OCI-LY7 (cell line): ENCODE results near the gene MCCC1. TPM values are rescaled to one million over a fixed set of nuclear protein-coding genes. Genes with fewer than 3 reads are reported as not detected.
"Not testable (repeated sequence)": the region's sequence is repeated elsewhere in the genome, so short reads cannot be mapped to it uniquely, and the experiment has no call there.

Source experiments
- BruUV-seq: library from RNA; stranded (reverse); fragments of 400-500 nt; replicated peaks from 2 replicates; lab custom pipeline; 2021; lab: Mats Ljungman, UMichigan
- CTCF ChIA-PET: fragments of 300-600 bp; sonication (Branson Sonifier 250); formaldehyde crosslinking; loops from one replicate; lab custom pipeline; 2022; ENCODE audit warnings: antibody characterized with exemption; ENCODE audit not compliant: unreplicated experiment; lab: Charles Lee
- POLR2A ChIA-PET: fragments of 300-600 bp; sonication (Branson Sonifier 250); formaldehyde crosslinking; loops from one replicate; lab custom pipeline; 2022; ENCODE audit warnings: antibody characterized with exemption; lab: Charles Lee
- DNase-seq: peaks from one replicate; pipeline ENCODE4 v3.0.0-alpha.2; 2015; ENCODE audit warnings: low spot score
- H2AFZ ChIP-seq: fragments of 200-600 bp; sonication (generic), shearing (Covaris generic); 2 replicates; pipeline ENCODE4 v1.6.1; 2014; ENCODE audit warnings: mild to moderate bottlenecking, antibody characterized with exemption, low read length, moderate library complexity
- H3K27ac ChIP-seq: fragments of 200-600 bp; sonication (generic); 2 replicates; pipeline ENCODE4 v1.5.1; 2014; ENCODE audit warnings: mixed run types, low read depth, mild to moderate bottlenecking, moderate library complexity, low read length, inconsistent platforms; ENCODE audit not compliant: poor library complexity, severe bottlenecking
- H3K36me3 ChIP-seq: fragments of 200-600 bp; sonication (generic); 2 replicates; pipeline ENCODE4 v1.6.1; 2014; ENCODE audit warnings: mild to moderate bottlenecking, antibody characterized with exemption, low read length, moderate library complexity, mixed read lengths; ENCODE audit not compliant: insufficient read depth
- H3K4me1 ChIP-seq: fragments of 200-600 bp; sonication (generic); 2 replicates; pipeline ENCODE4 v1.5.1; 2014; ENCODE audit warnings: mild to moderate bottlenecking, low read length; ENCODE audit not compliant: insufficient read depth, poor library complexity, severe bottlenecking
- H3K4me2 ChIP-seq: fragments of 200-600 bp; sonication (generic); 2 replicates; pipeline ENCODE4 v1.6.1; 2014; ENCODE audit warnings: mild to moderate bottlenecking, low read length
- H3K4me3 ChIP-seq: fragments of 200-600 bp; sonication (generic); 2 replicates; pipeline ENCODE4 v1.5.1; 2014; ENCODE audit warnings: mild to moderate bottlenecking, low read depth, low read length; ENCODE audit not compliant: poor library complexity, severe bottlenecking
- H3K79me2 ChIP-seq: fragments of 200-600 bp; sonication (generic); 2 replicates; pipeline ENCODE4 v1.6.1; 2016; ENCODE audit warnings: low read depth, mild to moderate bottlenecking, low read length, moderate library complexity, mixed read lengths; ENCODE audit not compliant: insufficient read depth
- H3K9me2 ChIP-seq: fragments of 200-600 bp; sonication (generic); 2 replicates; pipeline ENCODE4 v1.6.1; 2016; ENCODE audit warnings: mild to moderate bottlenecking, low read length, mixed read lengths; ENCODE audit not compliant: insufficient read depth
- H3K9me3 ChIP-seq: fragments of 200-600 bp; sonication (generic); 2 replicates; pipeline ENCODE4 v1.6.1; 2014; ENCODE audit warnings: mild to moderate bottlenecking, mixed run types, low read length, mixed read lengths
- H4K20me1 ChIP-seq: fragments of 200-600 bp; sonication (generic); 2 replicates; pipeline ENCODE4 v1.6.1; 2014; ENCODE audit warnings: mild to moderate bottlenecking, antibody characterized with exemption, low read length, moderate library complexity, mixed read lengths; ENCODE audit not compliant: insufficient read depth
- EZH2phosphoT487 ChIP-seq: fragments of 200-600 bp; sonication (generic); IDR thresholded peaks from 2 replicates; pipeline ENCODE4 v1.6.1; 2018; ENCODE audit warnings: low read depth, borderline replicate concordance, mild to moderate bottlenecking, mixed run types, antibody characterized with exemption, low read length, moderate library complexity, mixed read lengths
- intact Hi-C: fragments of 100-400 bp; cut with micrococcal nuclease; formaldehyde crosslinking; loops from one replicate; pipeline ENCODE4 v1.10.0; 2022; ENCODE audit not compliant: unreplicated experiment
- total RNA-seq, 2 experiments: library from RNA; depleted of rRNA in 1 of 2; stranded (reverse); fragments of >200 nt in 1 of 2; shearing (Covaris generic) in 1 of 2; gene quantifications; 2 replicates each; pipeline ENCODE4 v1.2.3, GENCODE V29; 2014 to 2022
- TF ChIP-seq, protein P1 (sequence below): fragments of 200-600 bp; sonication (generic); conservative IDR thresholded peaks from 2 replicates; pipeline ENCODE4 v1.5.1; 2014; ENCODE audit warnings: mild to moderate bottlenecking, antibody characterized with exemption, low read length, moderate library complexity, mixed read lengths

MCCC1 gene
- total RNA-seq, 2 experiments from 2014 or later, result 29.9 to 57.5 TPM

DNA sequence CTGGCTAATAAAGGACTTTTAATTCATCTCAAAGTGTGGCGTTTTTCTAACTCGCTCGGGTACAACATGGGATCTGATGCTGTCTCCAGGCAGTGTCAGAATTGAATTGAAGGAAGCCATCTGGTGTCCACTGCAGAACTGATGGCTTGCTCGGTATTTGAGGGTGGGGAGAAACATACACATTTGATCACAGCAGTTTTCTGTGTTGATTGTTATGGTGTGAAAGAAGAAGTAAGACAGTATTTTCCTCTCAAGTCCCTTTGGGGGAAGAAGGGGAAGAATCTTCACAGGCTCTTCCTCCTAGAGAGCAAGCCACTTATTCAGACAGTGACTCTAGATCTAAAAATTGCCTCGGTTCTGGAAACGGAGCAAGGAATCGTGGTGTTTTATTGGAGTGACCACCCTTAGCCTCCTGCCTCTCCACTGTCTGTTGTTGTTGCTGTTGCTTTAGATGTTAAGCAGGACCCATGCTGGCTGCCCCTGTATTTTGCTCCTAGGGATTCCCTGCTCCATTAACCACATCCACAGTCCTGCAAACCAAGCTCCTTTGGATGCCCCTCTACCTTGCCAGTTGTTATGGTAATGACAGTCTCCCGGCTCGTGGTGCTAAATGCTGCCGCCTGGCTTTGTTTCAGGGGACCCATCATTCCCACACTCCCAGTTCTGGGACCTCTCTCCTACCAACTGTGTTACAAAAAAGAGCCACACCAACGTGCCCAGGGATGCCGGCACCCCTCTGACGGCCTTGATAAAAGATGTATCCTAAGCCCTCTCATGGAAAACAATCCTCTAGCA, 15.3 kb upstream of the MCCC1 start:
- ChIA-PET POLR2A (interaction anchor here (0.6 to 2.6 kb wide), 3 partner anchors 15 to 206 kb away, joined by 3 to 8 read pairs (median 6); partner anchors contain the start of gene MCCC1), CTCF (no interaction called here)
- no peak for TF ChIP-seq EZH2phosphoT487
- TF ChIP-seq, protein P1, sequence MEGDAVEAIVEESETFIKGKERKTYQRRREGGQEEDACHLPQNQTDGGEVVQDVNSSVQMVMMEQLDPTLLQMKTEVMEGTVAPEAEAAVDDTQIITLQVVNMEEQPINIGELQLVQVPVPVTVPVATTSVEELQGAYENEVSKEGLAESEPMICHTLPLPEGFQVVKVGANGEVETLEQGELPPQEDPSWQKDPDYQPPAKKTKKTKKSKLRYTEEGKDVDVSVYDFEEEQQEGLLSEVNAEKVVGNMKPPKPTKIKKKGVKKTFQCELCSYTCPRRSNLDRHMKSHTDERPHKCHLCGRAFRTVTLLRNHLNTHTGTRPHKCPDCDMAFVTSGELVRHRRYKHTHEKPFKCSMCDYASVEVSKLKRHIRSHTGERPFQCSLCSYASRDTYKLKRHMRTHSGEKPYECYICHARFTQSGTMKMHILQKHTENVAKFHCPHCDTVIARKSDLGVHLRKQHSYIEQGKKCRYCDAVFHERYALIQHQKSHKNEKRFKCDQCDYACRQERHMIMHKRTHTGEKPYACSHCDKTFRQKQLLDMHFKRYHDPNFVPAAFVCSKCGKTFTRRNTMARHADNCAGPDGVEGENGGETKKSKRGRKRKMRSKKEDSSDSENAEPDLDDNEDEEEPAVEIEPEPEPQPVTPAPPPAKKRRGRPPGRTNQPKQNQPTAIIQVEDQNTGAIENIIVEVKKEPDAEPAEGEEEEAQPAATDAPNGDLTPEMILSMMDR, result no peak
- peak overlapping the region; percentile 56 for H3K4me3 ChIP-seq
- BruUV-seq, result no TSS peak
- peak; percentile 30 for DNase-seq
- no peaks in the 10 kb centered on the region for H3K9me3 ChIP-seq
- no peaks in the 10 kb centered on the region for H3K79me2 ChIP-seq
- peak overlapping the region; percentile 93 for H3K4me2 ChIP-seq
- H3K4me1 ChIP-seq, result peaks cover 32% of the 10 kb centered on the region
- no peaks in the 10 kb centered on the region for H3K36me3 ChIP-seq
- peak overlapping the region; percentile 53; the same call in 1 of the 2 replicates for H2AFZ ChIP-seq
- H3K27ac ChIP-seq, result peak overlapping the region; percentile 4
- intact Hi-C loops, result loop anchor here (5.0 kb wide), 1 partner anchor 202 kb away; no protein-coding TSS in a partner anchor
- no peaks in the 10 kb centered on the region for H3K9me2 ChIP-seq
- H4K20me1 ChIP-seq, result no peaks in the 10 kb centered on the region

DNA sequence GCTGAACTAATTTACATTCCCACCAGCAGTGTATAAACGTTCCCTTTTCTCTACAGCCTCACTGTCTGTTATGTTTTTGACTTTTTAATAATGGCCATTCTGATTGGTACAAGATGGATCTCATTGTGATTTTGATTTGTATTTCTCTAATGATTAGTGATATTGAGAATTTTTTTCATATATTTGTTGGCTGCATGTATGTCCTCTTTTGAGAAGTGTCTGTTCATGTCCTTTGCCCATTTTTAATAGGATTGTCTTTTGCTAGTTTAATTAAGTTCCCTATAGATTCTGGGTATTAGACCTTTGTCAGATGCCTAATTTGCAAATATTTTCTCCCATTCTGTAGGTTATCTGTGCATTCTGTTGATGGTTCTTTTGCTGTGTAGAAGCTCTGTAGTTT, 10.6 kb upstream of the MCCC1 start:
- H3K9me2 ChIP-seq, intact Hi-C loops, DNase-seq, H3K27ac ChIP-seq, H3K36me3 ChIP-seq, H4K20me1 ChIP-seq, H3K4me2 ChIP-seq, CTCF ChIA-PET, H2AFZ ChIP-seq, H3K79me2 ChIP-seq, H3K4me3 ChIP-seq, H3K9me3 ChIP-seq, BruUV-seq: not testable (repeated sequence)
- peaks cover 29% of the 10 kb centered on the region for H3K4me1 ChIP-seq
- POLR2A ChIA-PET, result interaction anchor here (0.8 kb wide), 1 partner anchor 11 kb away, joined by 3 read pairs; no protein-coding TSS in a partner anchor

DNA sequence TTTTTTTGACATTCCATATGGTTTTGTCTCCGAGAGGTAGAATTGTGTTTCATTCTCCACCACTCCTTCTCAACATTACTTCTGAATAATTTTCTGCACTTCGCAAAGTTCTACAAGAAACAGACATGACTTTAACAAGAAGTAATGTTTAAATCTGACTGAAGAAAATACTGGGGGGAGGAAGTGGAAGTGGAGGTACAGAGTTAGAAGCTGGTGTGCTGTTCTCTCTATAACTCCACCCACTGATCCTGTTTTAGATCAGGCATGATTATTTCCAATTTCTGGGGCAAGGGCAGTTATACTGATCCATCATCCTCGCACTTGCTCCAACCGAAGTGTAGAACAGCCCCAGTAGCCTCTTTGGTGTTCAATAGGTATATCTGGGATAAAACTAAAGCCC, 9.2 kb upstream of the MCCC1 start:
- no peak overlapping the region for H3K27ac ChIP-seq
- H3K9me3 ChIP-seq, result no peaks in the 10 kb centered on the region
- peak overlapping the region; percentile 21; the same call in 1 of the 2 replicates for H2AFZ ChIP-seq
- DNase-seq, result no peak
- ChIA-PET CTCF (no interaction called here), POLR2A (interaction anchor here (0.5 kb wide), 1 partner anchor 692 kb away, joined by 3 read pairs; no protein-coding TSS in a partner anchor)
- no peaks in the 10 kb centered on the region for H3K9me2 ChIP-seq
- peak overlapping the region; percentile 23 for H3K4me2 ChIP-seq
- H3K4me3 ChIP-seq, result no peak overlapping the region
- TF ChIP-seq, protein P1, result no peak
- no peak for TF ChIP-seq EZH2phosphoT487
- H3K36me3 ChIP-seq, result no peaks in the 10 kb centered on the region
- peaks cover 15% of the 10 kb centered on the region for H3K4me1 ChIP-seq
- intact Hi-C loops, result no loop called here
- no peaks in the 10 kb centered on the region for H4K20me1 ChIP-seq
- H3K79me2 ChIP-seq, result no peaks in the 10 kb centered on the region
- BruUV-seq, result no TSS peak
